Measurements from ENCODE around the gene LMOD1. TPM values are rescaled to one million over a fixed set of nuclear protein-coding genes. Genes with fewer than 3 reads are reported as not detected.

LMOD1 gene
- total and polyA plus RNA-seq, 2 donors (not counting 3 experiments of a cell fraction or from before 2014, with no cell fraction given): 0.19 to 0.33 TPM

DNA sequence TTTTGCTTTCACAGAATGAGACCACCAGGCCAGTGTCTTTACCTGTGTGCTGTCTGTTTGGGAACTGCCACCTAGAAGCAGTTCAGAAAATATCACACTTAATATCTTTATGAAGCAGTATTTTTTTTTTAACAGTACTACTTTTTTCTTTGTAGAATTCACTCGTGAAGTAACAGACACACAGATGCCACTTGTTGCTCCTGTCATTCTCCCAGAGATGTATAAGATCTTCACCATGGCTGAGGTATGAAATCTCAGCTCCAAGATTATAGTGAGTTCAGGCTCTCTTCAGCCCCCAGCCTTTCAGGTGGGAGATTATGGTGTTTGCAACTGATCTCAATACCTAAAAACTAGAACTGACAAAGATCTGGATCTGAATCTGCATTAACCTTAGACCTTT lies 94.4 kb downstream of the LMOD1 start:
- Histone ChIP-seq H3K4me3 (replicated peaks in 1 of 3; ENCODE audit: insufficient read depth in 1 of 3, low read depth in 1 of 3, low read length in 3 of 3) (no peak overlapping the region), H2AFZ (ENCODE audit: low read depth, low read length) (no peak overlapping the region), H3K4me1 (ENCODE audit: control insufficient read depth, extremely low read depth, insufficient read depth, low read length) (peaks cover 49% of the 10 kb centered on the region), H3K9me3 (replicated peaks; ENCODE audit: control insufficient read depth, insufficient read depth, low read length) (no peaks in the 10 kb centered on the region), H3K27me3 (ENCODE audit: control insufficient read depth in 2 of 2, insufficient read depth in 2 of 2, low read length in 2 of 2) (no peaks in the 10 kb centered on the region), H3K27ac (ENCODE audit: insufficient read depth, low read depth, low read length) (peak overlapping the region; percentile 24), H3K79me2 (ENCODE audit: control insufficient read depth, insufficient read depth, low read length) (peaks cover 18% of the 10 kb centered on the region), H3K4me2 (ENCODE audit: insufficient read depth, low read length) (no peak overlapping the region), H3K9ac (replicated peaks; ENCODE audit: extremely low read depth, insufficient read depth, low read length) (no peak overlapping the region), H3K36me3 (ENCODE audit: control insufficient read depth in 2 of 2, extremely low read depth in 1 of 2, insufficient read depth in 2 of 2, low read length in 2 of 2) (peaks cover 35 to 41% of the 10 kb centered on the region in 2 experiments), H3K9me1 (replicated peaks; ENCODE audit: control insufficient read depth, extremely low read depth, insufficient read depth, low read length) (no peaks in the 10 kb centered on the region), H4K20me1 (replicated peaks; ENCODE audit: control insufficient read depth, extremely low read depth, insufficient read depth, low read length) (no peaks in the 10 kb centered on the region)
- DNase-seq (ENCODE audit: low read depth, low spot score): no peak
- no peak for FAIRE-seq
- dilution Hi-C loops (cut with MboI; ENCODE audit: extremely low pct_ligation_motif_present, low sequenced_read_pairs) (no loop called here), intact Hi-C loops (cut with micrococcal nuclease) (no loop called here)
- ChIA-PET CTCF (interaction anchor here (0.7 to 1.8 kb wide), 2 partner anchors 16 to 26 kb away, joined by 3 to 4 read pairs; no protein-coding TSS in a partner anchor), POLR2A (no interaction called here)
- TF ChIP-seq GATA2 (IDR thresholded peaks at IDR 0.05; ENCODE audit: insufficient read depth, insufficient read length, low read depth, low read length) (no peak), EZH2 (IDR thresholded peaks at IDR 0.05; ENCODE audit: borderline replicate concordance, low read depth, low read length, severe bottlenecking) (no peak), POLR2AphosphoS5 (IDR thresholded peaks at IDR 0.05; ENCODE audit: insufficient read depth, low read depth, low read length) (no peak), JUN (IDR thresholded peaks at IDR 0.05; ENCODE audit: borderline replicate concordance, insufficient read depth, insufficient read length, low read depth) (no peak), POLR2A (IDR thresholded peaks at IDR 0.05; ENCODE audit: low read depth, low read length) (no peak), FOS (IDR thresholded peaks at IDR 0.05; ENCODE audit: borderline replicate concordance, insufficient read depth, low read length) (no peak), MYC (IDR thresholded peaks at IDR 0.05; ENCODE audit: low read depth, low read length) (no peak)
- TF ChIP-seq, protein P1, sequence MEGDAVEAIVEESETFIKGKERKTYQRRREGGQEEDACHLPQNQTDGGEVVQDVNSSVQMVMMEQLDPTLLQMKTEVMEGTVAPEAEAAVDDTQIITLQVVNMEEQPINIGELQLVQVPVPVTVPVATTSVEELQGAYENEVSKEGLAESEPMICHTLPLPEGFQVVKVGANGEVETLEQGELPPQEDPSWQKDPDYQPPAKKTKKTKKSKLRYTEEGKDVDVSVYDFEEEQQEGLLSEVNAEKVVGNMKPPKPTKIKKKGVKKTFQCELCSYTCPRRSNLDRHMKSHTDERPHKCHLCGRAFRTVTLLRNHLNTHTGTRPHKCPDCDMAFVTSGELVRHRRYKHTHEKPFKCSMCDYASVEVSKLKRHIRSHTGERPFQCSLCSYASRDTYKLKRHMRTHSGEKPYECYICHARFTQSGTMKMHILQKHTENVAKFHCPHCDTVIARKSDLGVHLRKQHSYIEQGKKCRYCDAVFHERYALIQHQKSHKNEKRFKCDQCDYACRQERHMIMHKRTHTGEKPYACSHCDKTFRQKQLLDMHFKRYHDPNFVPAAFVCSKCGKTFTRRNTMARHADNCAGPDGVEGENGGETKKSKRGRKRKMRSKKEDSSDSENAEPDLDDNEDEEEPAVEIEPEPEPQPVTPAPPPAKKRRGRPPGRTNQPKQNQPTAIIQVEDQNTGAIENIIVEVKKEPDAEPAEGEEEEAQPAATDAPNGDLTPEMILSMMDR (IDR thresholded peaks at IDR 0.05; ENCODE audit: extremely low read depth in 1 of 2, insufficient read depth in 1 of 2, low read depth in 1 of 2, low read length in 2 of 2): no peak
- TF ChIP-seq, protein P2, sequence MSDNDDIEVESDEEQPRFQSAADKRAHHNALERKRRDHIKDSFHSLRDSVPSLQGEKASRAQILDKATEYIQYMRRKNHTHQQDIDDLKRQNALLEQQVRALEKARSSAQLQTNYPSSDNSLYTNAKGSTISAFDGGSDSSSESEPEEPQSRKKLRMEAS (IDR thresholded peaks at IDR 0.05; ENCODE audit: insufficient read depth, insufficient read length): no peak
- BruUV-seq (replicated peaks): no TSS peak

All from endothelial cell of umbilical vein (primary cell).